NCI-H460 (cell line): ENCODE measurements around the gene SLC3A2. TPM values are rescaled to one million over a fixed set of nuclear protein-coding genes. Genes with fewer than 3 reads are reported as not detected.
"Not testable (repeated sequence)": the region's sequence is repeated elsewhere in the genome, so short reads cannot be mapped to it uniquely, and the experiment has no call there.

Experiments
- DNase-seq: peaks from one replicate; pipeline ENCODE4 v3.0.0-alpha.2; 2016; ENCODE audit warnings: low read depth; ENCODE audit errors: extremely low read depth
- small RNA-seq, 2 experiments: library from RNA; depleted of rRNA; stranded (forward); fragments of <200 nt; gene quantifications; one replicate each; pipeline ENCODE3, GENCODE V24; 2014
- total RNA-seq: library from RNA; depleted of rRNA; stranded (reverse); fragments of >200 nt; shearing (Covaris generic); gene quantifications from 2 replicates; pipeline ENCODE4 v1.2.3, GENCODE V29; 2014; rRNA removed

SLC3A2 gene
- total RNA-seq, 1 experiment from 2014 or later = 464 TPM

DNA sequence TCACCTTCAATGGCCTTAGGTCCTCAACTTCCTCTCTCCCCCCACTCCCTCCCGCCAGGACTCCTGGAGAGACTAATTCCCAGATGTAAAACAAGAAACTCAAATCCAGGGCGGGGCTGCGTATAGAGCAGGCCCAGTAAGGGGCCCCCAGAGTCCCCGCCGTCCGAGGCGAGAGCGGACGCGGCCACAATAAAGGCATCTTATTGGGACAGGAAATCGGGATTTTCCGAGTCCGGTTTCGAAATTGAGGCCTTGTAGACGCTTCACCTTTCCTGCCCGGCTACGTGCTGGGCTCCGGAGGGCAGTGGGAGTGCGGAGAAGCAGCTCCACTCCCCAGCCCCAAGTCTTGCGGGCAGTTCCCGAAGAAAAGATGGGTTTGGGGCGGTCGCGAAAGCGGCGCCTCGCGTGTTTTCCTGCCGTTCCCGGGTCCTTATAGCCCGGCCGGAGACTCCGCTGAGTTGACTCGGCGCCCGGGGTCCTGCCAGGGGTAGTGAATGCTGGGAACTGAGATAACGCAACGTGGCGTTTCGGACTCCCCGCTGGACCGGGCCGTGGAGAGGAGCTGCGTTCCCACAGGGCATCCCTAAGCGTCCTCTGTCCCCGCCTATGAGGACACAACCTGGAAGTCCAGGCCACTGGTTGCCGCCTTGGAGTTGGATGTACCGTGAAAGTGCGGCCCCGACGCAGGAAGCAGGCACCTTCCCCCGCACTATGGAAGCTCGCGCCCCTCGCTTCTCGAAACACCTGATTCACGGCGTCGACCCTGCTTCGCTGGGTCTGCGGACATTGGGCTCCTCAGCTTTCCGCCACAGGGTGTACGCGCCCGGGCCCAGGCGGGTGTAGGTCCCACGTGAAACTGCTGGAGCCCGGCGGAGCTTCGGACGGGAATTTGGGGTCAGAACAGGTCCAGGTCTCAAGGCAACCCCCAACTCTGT, 45.3 kb downstream of the SLC3A2 start:
- no peak for DNase-seq

- DNase-seq = no peak
Measured at GRCh38 chr11:62926680-62927455, 46.2 kb downstream of the SLC3A2 start.

GRCh38 chr11:62928011-62928410, 47.3 kb downstream of the SLC3A2 start:
- DNase-seq = no peak

- no peak for DNase-seq
Measured at GRCh38 chr11:62930157-62930556, 49.5 kb downstream of the SLC3A2 start.

- no peak for DNase-seq
Measured at GRCh38 chr11:62930666-62931065, 50.0 kb downstream of the SLC3A2 start.

DNA sequence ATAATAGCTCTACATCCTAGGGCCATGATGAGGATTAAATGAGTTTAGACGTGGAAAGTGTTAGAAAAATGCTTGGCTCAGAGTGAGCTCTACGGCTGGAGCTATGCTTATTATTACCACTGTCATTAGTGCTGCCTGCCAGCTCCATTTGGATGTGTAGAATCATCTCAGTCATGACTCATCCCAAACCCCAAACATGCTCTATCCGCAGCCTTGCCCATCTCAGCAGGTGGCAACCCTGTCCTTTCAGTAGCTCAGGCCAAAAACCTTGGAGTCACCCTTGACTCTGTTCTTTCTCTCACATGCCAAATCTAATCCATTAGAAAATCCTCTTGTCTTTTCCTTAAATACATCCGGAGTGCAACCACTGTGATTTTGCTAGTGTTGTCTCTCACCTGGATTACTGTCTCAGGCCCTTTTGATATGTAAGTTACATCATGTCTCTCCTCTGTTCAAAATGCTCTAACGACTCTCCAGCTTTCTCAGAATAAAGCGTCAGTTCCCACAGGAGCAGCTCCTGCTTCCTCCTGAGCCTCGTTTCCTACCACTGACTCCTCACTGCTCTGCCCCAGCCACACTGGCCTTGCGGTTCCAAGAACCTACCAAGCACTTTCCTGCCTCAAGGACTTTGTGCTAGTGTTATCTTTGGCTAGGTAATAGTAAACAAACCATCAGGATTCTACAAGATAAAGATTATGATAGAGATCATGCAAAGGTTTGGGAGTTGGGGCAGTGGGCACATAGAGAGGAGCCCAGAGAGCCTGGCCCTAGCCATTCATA, 51.0 kb downstream of the SLC3A2 start:
- DNase-seq = no peak

DNA sequence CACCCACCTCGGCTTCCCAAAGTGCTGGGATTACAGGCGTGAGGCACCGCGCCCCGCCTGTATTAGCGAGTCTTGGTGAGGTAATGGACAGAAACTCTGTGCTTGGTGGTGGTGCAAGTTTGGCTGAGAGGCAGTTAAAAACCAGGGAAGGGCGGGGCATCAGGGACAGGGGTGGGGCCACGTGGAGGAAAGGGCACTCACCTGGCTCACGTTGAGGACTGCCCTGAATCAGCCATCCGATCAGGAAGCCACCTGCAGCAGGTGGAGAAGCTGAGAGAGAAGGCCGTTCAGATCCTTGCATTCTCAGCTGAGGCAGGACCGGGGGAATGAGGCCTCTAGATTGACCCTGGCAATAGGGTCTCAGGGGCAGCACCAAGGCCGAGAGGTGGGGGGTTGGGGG, 52.6 kb downstream of the SLC3A2 start:
- no peak for DNase-seq

DNA sequence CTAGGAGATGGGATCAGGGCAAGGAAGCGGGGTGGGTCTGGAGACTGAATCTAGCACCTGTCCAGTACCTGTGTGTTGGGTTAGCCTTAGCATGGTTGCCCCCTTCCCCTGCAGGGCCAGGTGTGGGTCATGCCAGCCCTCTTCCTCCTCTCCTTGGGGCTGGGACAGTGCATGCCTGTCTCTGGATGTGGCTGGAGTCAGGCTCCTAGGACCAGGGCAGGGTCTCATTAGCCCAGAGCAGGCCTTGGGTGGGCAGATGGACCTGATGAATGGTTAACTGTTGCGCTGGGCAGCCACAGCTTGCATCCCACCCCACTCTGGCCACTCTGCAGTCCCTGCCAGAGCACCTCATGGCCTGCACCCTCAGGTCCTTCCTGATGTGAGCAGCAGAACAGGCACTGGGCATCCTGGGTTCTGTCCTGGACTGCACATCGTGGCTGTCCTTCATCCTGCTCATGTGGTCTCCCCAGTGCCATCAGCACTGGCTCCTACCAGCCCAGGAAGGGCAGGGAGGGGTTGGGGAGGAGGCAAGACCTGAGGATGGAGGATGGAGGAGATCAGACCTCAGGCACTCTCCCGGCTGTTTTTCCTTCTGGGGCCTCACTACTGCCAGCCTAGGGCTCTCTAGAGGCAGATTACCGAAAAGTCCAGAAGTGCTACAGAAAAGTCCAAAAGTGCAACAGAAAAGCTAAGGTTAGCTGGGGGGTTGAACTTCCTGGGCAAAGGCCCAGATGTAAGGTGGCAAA, 53.2 kb downstream of the SLC3A2 start:
- no peak for DNase-seq

DNA sequence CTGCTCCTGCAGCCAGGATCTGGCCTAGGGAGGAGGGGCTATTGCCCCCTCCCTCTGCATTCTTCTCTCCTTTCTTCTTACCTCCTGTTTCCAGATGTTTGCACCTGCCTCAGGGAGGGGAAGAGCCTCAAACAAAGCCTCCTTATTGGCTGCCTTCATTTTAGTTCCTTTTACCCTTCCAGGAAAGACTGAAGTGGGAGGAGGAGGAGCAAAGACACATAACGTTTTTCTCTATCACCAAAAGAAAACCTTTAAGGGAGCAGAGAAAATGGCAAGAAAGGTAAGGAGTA, 53.7 kb downstream of the SLC3A2 start:
- DNase-seq = no peak

DNA sequence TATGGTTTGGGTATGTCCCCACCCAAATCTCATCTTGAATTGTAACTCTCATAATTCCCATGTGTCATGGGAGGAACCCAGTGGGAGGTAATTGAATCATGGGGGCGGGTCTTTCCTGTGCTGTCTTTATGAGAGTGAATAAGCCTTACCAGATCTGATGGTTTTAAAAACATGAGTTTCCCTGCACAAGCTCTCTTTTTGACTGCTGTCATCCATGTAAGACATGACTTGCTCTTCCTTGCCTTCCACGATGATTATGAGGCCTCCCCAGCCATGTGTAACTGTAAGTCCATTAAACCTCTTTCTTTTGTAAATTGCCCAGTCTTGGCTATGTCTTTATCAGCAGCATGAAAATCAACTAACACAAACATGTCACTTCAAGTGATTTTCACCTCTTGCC, 56.8 kb downstream of the SLC3A2 start:
- not testable (repeated sequence) for DNase-seq

Small RNA genes lying within 50 kb of the gene (small RNA-seq; reads per million reads assigned to genes)
- gene RF00099 (0 reads per million in 2 experiments), gene RN7SL259P (0 reads per million in 2 experiments), gene SNORD22 (0 reads per million in 2 experiments), gene SNORD26 (0 reads per million in 2 experiments), gene SNORD27 (0 reads per million in 2 experiments), gene SNORD28 (0 reads per million in 2 experiments), gene SNORD30 (217 to 3,178 reads per million in 2 experiments)

Other genes starting within 250 kb of the SLC3A2 start
- 172 and 229 TPM in 2 replicates for gene GANAB, start 234.3 kb upstream of the SLC3A2 start, total RNA-seq
- 11.1 and 11.4 TPM in 2 replicates for gene INTS5, start 227.6 kb upstream of the SLC3A2 start, total RNA-seq
- 61.6 and 69.1 TPM in 2 replicates for gene C11orf98, start 215.7 kb upstream of the SLC3A2 start, total RNA-seq
- 8.8 and 11.5 TPM in 2 replicates for gene CSKMT, start 215.6 kb upstream of the SLC3A2 start, total RNA-seq
- gene UQCC3, start 209.2 kb upstream of the SLC3A2 start, total RNA-seq = 13.9 and 20.2 TPM in 2 replicates
- 5.4 and 5.5 TPM in 2 replicates for gene LBHD1, start 208.6 kb upstream of the SLC3A2 start, total RNA-seq
- gene UBXN1, start 201.8 kb upstream of the SLC3A2 start, total RNA-seq = 82.6 and 93.2 TPM in 2 replicates
- 0.02 TPM in 1 of 2 replicates, not detected in the other for gene LRRN4CL, start 191.4 kb upstream of the SLC3A2 start, total RNA-seq
- gene BSCL2, start 173.5 kb upstream of the SLC3A2 start, total RNA-seq = 57.4 and 59.2 TPM in 2 replicates
- 0.17 TPM in 1 of 2 replicates, not detected in the other for gene GNG3, start 173.2 kb upstream of the SLC3A2 start, total RNA-seq
- gene HNRNPUL2, start 153.4 kb upstream of the SLC3A2 start, total RNA-seq = 4.4 and 7.5 TPM in 2 replicates
- gene TTC9C, start 152.4 kb upstream of the SLC3A2 start, total RNA-seq = 25.8 and 28.8 TPM in 2 replicates
- 4.1 and 5.5 TPM in 2 replicates for gene ZBTB3, start 126.7 kb upstream of the SLC3A2 start, total RNA-seq
- 79.6 and 88.3 TPM in 2 replicates for gene POLR2G, start 119.3 kb upstream of the SLC3A2 start, total RNA-seq
- 10.5 and 11.9 TPM in 2 replicates for gene TAF6L, start 109.5 kb upstream of the SLC3A2 start, total RNA-seq
- 38.4 and 44.3 TPM in 2 replicates for gene TMEM179B, start 93.5 kb upstream of the SLC3A2 start, total RNA-seq
- 21.4 and 25.9 TPM in 2 replicates for gene TMEM223, start 88.9 kb upstream of the SLC3A2 start, total RNA-seq
- gene NXF1, start 75.5 kb upstream of the SLC3A2 start, total RNA-seq = 18.7 and 28.7 TPM in 2 replicates
- gene STX5, start 48.8 kb upstream of the SLC3A2 start, total RNA-seq = 14.7 and 15.9 TPM in 2 replicates
- not detected in 2 replicates for gene TEX54, start 48.1 kb upstream of the SLC3A2 start, total RNA-seq
- 64.7 and 71.2 TPM in 2 replicates for gene WDR74, start 41.3 kb upstream of the SLC3A2 start, total RNA-seq
- gene CHRM1, start 40.5 kb downstream of the SLC3A2 start, total RNA-seq = not detected in 2 replicates
- gene SLC22A6, start 104.1 kb downstream of the SLC3A2 start, total RNA-seq = not detected in 2 replicates
- not detected in 2 replicates for gene SLC22A8, start 134.9 kb downstream of the SLC3A2 start, total RNA-seq